Testis (tissue), 2 donors: ENCODE measurements around the gene ARHGAP30.

Source experiments
- CTCF ChIP-seq, 3 experiments: fragments of 450-650 bp in 2 of 3; fragments of 200-600 bp in 1 of 3; sonication (generic) in 1 of 3; IDR thresholded peaks; one replicate each; pipeline ENCODE4 v1.5.1; 2016 to 2019; ENCODE audit warnings: antibody characterized with exemption in 3 of 3, mild to moderate bottlenecking in 2 of 3, moderate library complexity in 1 of 3
- POLR2A ChIP-seq: fragments of 450-650 bp; IDR thresholded peaks from one replicate; pipeline ENCODE4 v1.6.1; 2017; ENCODE audit warnings: antibody characterized with exemption, mild to moderate bottlenecking, moderate library complexity

GRCh38 chr1:161111527-161111926 is 41.8 kb upstream of the ARHGAP30 start:
- no peak for TF ChIP-seq CTCF (IDR thresholded peaks at IDR 0.05)
- TF ChIP-seq POLR2A = no peak
